ENCODE measurements around the gene CD164.

Gene CD164

DNA sequence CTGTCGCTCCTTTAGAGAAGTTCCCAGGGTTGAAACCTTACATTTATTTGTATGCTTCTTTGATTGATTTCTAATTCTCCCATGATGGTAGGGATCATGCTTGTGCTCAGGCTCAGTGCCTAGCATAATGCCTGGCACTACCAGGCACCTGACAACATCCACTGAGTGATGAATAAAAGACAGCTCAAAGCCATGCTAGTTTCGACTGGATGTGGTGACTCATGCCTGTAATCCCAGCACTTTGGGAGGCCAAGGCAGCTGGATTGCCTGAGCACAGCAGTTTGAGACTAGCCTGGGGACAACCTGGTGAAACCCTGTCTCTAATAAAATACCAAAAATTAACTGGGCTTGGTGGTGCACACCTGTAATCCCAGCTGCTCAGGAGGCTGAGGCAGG lies 11.6 kb upstream of the CD164 start:
- Histone ChIP-seq H3K36me3 (replicated peaks) (no peaks in the 10 kb centered on the region), H3K27me3 (replicated peaks) (no peaks in the 10 kb centered on the region), H3K4me3 (ENCODE audit: low read depth, low read length) (no peak overlapping the region), H3K27ac (peak overlapping the region; percentile 30)
- in situ Hi-C loops (cut with HindIII; ENCODE audit: low pct_ligation_motif_present, low sequenced_read_pairs) = no loop called here
- peak; percentile 76 for DNase-seq
- TF ChIP-seq, protein P1, sequence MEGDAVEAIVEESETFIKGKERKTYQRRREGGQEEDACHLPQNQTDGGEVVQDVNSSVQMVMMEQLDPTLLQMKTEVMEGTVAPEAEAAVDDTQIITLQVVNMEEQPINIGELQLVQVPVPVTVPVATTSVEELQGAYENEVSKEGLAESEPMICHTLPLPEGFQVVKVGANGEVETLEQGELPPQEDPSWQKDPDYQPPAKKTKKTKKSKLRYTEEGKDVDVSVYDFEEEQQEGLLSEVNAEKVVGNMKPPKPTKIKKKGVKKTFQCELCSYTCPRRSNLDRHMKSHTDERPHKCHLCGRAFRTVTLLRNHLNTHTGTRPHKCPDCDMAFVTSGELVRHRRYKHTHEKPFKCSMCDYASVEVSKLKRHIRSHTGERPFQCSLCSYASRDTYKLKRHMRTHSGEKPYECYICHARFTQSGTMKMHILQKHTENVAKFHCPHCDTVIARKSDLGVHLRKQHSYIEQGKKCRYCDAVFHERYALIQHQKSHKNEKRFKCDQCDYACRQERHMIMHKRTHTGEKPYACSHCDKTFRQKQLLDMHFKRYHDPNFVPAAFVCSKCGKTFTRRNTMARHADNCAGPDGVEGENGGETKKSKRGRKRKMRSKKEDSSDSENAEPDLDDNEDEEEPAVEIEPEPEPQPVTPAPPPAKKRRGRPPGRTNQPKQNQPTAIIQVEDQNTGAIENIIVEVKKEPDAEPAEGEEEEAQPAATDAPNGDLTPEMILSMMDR (IDR thresholded peaks at IDR 0.05; ENCODE audit: low read depth, low read length, missing control alignments) = no peak

DNA sequence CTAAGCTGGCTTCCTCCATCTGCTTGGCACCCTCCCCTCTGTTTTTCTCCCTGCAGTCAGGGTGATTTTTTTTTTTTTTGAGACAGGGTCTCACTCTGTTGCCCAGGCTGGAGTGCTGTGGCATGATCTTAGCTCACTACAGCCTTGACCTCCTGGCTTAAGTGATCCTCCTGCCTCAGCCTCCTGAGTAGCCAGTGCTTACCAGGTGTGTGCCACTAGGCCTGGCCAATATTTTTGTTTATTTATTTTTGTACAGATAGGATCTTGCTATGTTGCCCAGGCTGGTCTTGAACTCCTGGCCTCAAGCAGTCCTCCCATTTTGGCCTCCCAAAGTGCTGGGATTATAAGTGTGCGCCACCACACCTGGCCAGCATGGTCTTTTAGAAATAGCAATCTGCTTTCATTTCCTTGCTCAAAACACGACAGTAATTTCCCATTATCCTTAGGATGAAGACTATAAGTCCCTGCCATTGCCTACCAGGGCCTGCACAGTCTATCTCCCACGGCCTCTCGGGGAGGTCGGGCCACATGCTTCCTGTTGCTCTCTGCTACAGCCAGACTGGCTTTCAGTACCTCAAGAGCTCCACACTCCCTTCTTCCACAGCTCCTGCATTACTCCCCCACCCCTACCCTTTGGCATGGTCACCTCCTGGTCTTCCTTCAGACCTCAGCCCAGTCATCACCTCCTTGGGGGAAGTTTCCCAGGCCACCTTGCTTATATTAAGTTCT lies 11.1 kb upstream of the CD164 start:
- Histone ChIP-seq H3K27ac (peak overlapping the region; percentile 30), H3K27me3 (replicated peaks) (no peaks in the 10 kb centered on the region), H3K4me3 (ENCODE audit: low read depth, low read length) (no peak overlapping the region), H3K36me3 (replicated peaks) (no peaks in the 10 kb centered on the region)
- no peak for DNase-seq
- in situ Hi-C loops (cut with HindIII; ENCODE audit: low pct_ligation_motif_present, low sequenced_read_pairs) = no loop called here
- TF ChIP-seq, protein P1 (IDR thresholded peaks at IDR 0.05; ENCODE audit: low read depth, low read length, missing control alignments) = no peak

DNA sequence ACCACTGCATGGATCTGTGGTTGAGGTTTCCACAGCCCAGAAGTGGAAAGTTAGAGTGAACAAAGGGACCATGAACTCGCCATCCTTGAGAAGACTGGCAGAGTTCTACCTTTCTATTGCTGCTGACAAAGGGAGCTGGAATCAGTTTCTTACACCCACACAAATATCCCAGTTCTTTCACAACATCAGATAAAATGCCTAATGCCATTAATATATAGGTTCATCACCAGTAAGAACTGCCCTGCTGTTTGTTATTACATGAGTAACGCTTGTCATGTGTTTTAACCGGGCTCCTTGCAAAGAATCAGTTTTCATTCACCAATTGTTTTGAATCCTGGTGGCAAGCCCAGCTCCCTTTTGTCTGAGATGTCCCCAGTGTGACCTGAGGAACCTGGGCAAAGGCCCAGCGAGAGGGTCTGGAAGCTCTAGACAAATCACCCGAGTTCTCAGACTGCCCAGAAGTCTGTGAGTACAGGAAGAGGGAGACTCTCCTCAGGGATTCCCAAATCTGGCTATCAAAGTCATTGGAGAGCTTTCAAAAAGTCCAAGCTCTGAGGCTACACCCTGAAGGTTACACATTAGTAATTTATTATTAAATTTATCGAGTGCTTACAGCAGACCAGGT lies 7.5 kb upstream of the CD164 start:
- in situ Hi-C loops (cut with HindIII; ENCODE audit: low pct_ligation_motif_present, low sequenced_read_pairs) = no loop called here
- Histone ChIP-seq H3K4me3 (ENCODE audit: low read depth, low read length) (no peak overlapping the region), H3K36me3 (replicated peaks) (no peaks in the 10 kb centered on the region), H3K27ac (no peak overlapping the region), H3K27me3 (replicated peaks) (no peaks in the 10 kb centered on the region)
- TF ChIP-seq, protein P1 (IDR thresholded peaks at IDR 0.05; ENCODE audit: low read depth, low read length, missing control alignments) = no peak
- DNase-seq = no peak

DNA sequence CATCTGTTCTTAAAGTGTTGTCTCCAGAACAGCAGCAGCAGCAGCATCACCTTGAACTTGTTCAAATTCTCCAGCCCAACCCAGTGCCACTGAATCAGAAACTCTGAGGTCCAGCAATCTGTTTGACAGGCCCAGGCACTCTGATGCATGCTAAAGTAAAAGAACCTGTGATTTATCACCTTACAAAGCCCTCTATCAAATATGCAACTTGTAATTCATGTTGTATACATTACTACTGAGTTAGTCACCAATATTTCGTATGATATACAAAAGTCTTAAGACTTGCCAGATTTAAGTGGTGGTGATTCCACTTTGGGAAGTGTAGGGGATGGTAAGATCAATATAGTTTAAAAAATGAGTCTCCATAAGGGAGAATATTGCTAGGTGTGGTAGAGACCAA lies 6.0 kb upstream of the CD164 start:
- TF ChIP-seq, protein P1 (IDR thresholded peaks at IDR 0.05; ENCODE audit: low read depth, low read length, missing control alignments) = no peak
- no peak for DNase-seq
- in situ Hi-C loops (cut with HindIII; ENCODE audit: low pct_ligation_motif_present, low sequenced_read_pairs) = no loop called here
- Histone ChIP-seq H3K4me3 (ENCODE audit: low read depth, low read length) (no peak overlapping the region), H3K36me3 (replicated peaks) (no peaks in the 10 kb centered on the region), H3K27ac (no peak overlapping the region), H3K27me3 (replicated peaks) (no peaks in the 10 kb centered on the region)

DNA sequence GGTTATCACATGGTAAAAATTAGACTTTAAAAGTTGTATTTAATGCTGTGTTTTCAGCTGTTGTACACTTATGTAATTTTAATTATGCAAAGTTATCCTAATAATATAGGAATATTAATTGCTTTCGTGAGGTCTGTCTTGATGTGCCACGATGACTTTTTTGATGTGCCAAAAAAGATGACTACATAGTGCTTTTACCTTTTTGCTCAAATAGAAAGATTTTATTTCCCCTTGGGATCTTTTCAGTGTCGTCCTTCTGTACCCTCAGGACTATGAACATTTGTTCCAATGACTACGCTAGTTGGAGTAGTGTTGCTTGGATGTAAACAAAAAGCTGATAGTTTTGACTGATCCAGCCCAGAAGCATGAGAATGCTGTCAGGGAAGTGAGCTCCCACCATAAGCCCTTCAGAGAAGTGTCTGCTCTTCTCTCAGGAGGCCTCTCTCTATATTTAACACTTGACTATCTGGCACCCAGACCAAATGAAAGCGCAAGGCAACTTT lies 1.2 kb upstream of the CD164 start:
- in situ Hi-C loops (cut with HindIII; ENCODE audit: low pct_ligation_motif_present, low sequenced_read_pairs) = no loop called here
- no peak for DNase-seq
- Histone ChIP-seq H3K36me3 (replicated peaks) (no peaks in the 10 kb centered on the region), H3K27ac (peak overlapping the region; percentile 100), H3K4me3 (ENCODE audit: low read depth, low read length) (peak overlapping the region; percentile 96), H3K27me3 (replicated peaks) (no peaks in the 10 kb centered on the region)
- TF ChIP-seq, protein P1 (IDR thresholded peaks at IDR 0.05; ENCODE audit: low read depth, low read length, missing control alignments) = no peak

All from brain microvascular endothelial cell (primary cell).